Measurements from ENCODE around the gene VCL. TPM values are rescaled to one million over a fixed set of nuclear protein-coding genes. Genes with fewer than 3 reads are reported as not detected.
A peak's percentile ranks its signal among the peaks of the same experiment; 100 is the strongest.

The VCL gene
- total RNA-seq, 1 donor from 2014 or later = 237 TPM

GRCh38 chr10:73969224-73969841 lies 28.6 kb upstream of the VCL start:
- DNase-seq (ENCODE audit: missing footprints) (no peak), ATAC-seq (no peak)
- intact Hi-C loops (cut with DNase I) = no loop called here

GRCh38 chr10:73970845-73971244 lies 27.1 kb upstream of the VCL start:
- ATAC-seq (no peak), DNase-seq (ENCODE audit: missing footprints) (no peak)
- intact Hi-C loops (cut with DNase I) = no loop called here

GRCh38 chr10:73971636-73972354 lies 26.1 kb upstream of the VCL start:
- no peak for ATAC-seq
- intact Hi-C loops (cut with DNase I) = no loop called here

GRCh38 chr10:73973427-73973826 lies 24.5 kb upstream of the VCL start:
- DNase-seq (ENCODE audit: missing footprints) = no peak
- no peak for ATAC-seq
- intact Hi-C loops (cut with DNase I) = no loop called here

More at GRCh38 chr10:73971636-73972354, 26.1 kb upstream of the VCL start:
- DNase-seq (ENCODE audit: missing footprints) = no peak

GRCh38 chr10:73974309-73974946 lies 23.5 kb upstream of the VCL start:
- DNase-seq (ENCODE audit: missing footprints) (no peak), ATAC-seq (no peak)
- intact Hi-C loops (cut with DNase I) = no loop called here

- DNase-seq (ENCODE audit: missing footprints) = no peak
- intact Hi-C loops (cut with DNase I) = no loop called here
- no peak for ATAC-seq
These were observed 22.5 kb upstream of the VCL start for GRCh38 chr10:73975388-73975787.

GRCh38 chr10:73979141-73979808 lies 18.6 kb upstream of the VCL start:
- DNase-seq (ENCODE audit: missing footprints) = no peak
- no peak for ATAC-seq
- intact Hi-C loops (cut with DNase I) = no loop called here

GRCh38 chr10:73979809-73980433 lies 18.0 kb upstream of the VCL start:
- DNase-seq (ENCODE audit: missing footprints) = no peak
- ATAC-seq = peak; percentile 34
- intact Hi-C loops (cut with DNase I) = no loop called here

- ATAC-seq (no peak), DNase-seq (ENCODE audit: missing footprints) (no peak)
- intact Hi-C loops (cut with DNase I) = no loop called here
These were observed 16.1 kb upstream of the VCL start for GRCh38 chr10:73981812-73982211.

GRCh38 chr10:73983096-73984047 lies 14.5 kb upstream of the VCL start:
- ATAC-seq = no peak
- no peak for DNase-seq (ENCODE audit: missing footprints)
- intact Hi-C loops (cut with DNase I) = no loop called here

GRCh38 chr10:73989594-73990150 lies 8.2 kb upstream of the VCL start:
- intact Hi-C loops (cut with DNase I) = no loop called here
- DNase-seq (ENCODE audit: missing footprints) (no peak), ATAC-seq (no peak)

GRCh38 chr10:73991203-73991883 lies 6.6 kb upstream of the VCL start:
- DNase-seq (ENCODE audit: missing footprints) (no peak), ATAC-seq (no peak)
- intact Hi-C loops (cut with DNase I) = no loop called here

GRCh38 chr10:73991884-73992245 lies 6.1 kb upstream of the VCL start:
- DNase-seq (ENCODE audit: missing footprints) = peak; percentile 74
- intact Hi-C loops (cut with DNase I) = no loop called here
- peak; percentile 69 for ATAC-seq

- intact Hi-C loops (cut with DNase I) = no loop called here
- ATAC-seq = no peak
These were observed 4.8 kb upstream of the VCL start for GRCh38 chr10:73992899-73993788.

GRCh38 chr10:73995035-73995358 lies 2.9 kb upstream of the VCL start:
- ATAC-seq (no peak), DNase-seq (ENCODE audit: missing footprints) (no peak)
- intact Hi-C loops (cut with DNase I) = loop anchor here (5.0 kb wide), 3 partner anchors 38 to 77 kb away; no protein-coding TSS in a partner anchor

More at GRCh38 chr10:73992899-73993788, 4.8 kb upstream of the VCL start:
- no peak for DNase-seq (ENCODE audit: missing footprints)

GRCh38 chr10:73997461-73997786 lies 492 bp upstream of the VCL start:
- intact Hi-C loops (cut with DNase I) = loop anchor here (5.0 kb wide), 3 partner anchors 40 to 75 kb away; no protein-coding TSS in a partner anchor
- ATAC-seq (peak; percentile 8), DNase-seq (ENCODE audit: missing footprints) (no peak)

GRCh38 chr10:73998623-73998928 lies 660 bp downstream of the VCL start:
- no peak for ATAC-seq
- intact Hi-C loops (cut with DNase I) = loop anchor here (5.0 kb wide), 3 partner anchors 41 to 74 kb away; no protein-coding TSS in a partner anchor
- DNase-seq (ENCODE audit: missing footprints) = no peak
